ENCODE data around the gene GIT2.

GRCh38 chr12:109912855-109913321 is 83.3 kb downstream of the GIT2 start:
- TF ChIP-seq CTCF (IDR thresholded peaks at IDR 0.05): no peak
- no peak for TF ChIP-seq POLR2A (IDR thresholded peaks at IDR 0.05)
